GM12801 (cell line): Measurements from ENCODE around the gene NF1.

ENCODE experiments used
- TF ChIP-seq, protein P1 (sequence below): IDR thresholded peaks from one replicate; pipeline ENCODE4 v1.5.1; 2011; ENCODE audit warnings: control low read depth; ENCODE audit not compliant: insufficient read length; ENCODE audit errors: extremely low read depth

NF1 gene

DNA sequence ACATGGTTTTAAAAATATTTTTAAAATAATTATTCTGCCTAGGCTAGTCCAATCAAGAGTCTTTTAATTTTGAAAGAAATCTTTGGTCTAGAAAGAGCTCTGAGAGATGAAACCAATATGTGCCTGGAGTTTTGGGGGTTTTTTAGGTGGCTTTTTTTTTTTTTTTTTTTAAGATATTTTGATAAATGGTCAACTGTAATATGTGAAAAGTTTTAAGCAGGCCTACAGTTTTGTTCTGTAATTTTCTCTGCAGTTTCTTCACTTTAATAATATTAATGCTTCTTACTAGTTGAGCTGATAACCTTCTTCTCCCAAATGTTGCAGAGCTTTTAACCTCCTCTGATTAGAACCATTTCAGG is 157.2 kb downstream of the NF1 start:
- TF ChIP-seq, protein P1, sequence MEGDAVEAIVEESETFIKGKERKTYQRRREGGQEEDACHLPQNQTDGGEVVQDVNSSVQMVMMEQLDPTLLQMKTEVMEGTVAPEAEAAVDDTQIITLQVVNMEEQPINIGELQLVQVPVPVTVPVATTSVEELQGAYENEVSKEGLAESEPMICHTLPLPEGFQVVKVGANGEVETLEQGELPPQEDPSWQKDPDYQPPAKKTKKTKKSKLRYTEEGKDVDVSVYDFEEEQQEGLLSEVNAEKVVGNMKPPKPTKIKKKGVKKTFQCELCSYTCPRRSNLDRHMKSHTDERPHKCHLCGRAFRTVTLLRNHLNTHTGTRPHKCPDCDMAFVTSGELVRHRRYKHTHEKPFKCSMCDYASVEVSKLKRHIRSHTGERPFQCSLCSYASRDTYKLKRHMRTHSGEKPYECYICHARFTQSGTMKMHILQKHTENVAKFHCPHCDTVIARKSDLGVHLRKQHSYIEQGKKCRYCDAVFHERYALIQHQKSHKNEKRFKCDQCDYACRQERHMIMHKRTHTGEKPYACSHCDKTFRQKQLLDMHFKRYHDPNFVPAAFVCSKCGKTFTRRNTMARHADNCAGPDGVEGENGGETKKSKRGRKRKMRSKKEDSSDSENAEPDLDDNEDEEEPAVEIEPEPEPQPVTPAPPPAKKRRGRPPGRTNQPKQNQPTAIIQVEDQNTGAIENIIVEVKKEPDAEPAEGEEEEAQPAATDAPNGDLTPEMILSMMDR: no peak

DNA sequence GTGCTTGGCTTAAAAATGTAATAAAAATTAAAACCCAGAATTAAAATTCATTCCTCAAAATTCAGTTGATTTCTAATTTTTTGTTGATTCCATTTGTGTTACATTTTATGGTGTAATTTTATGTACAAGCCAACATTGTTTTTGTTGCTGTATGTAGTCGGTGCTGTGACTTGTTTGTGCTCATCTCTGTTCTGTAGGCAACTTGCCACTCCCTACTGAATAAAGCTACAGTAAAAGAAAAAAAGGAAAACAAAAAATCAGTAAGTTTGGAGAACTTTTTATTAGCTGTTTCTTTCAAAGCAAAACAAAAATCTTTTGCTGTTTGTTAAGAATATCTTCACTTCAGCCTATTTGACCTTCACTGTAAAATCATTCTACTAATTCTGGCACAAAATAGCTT is 158.0 kb downstream of the NF1 start:
- TF ChIP-seq, protein P1: no peak

DNA sequence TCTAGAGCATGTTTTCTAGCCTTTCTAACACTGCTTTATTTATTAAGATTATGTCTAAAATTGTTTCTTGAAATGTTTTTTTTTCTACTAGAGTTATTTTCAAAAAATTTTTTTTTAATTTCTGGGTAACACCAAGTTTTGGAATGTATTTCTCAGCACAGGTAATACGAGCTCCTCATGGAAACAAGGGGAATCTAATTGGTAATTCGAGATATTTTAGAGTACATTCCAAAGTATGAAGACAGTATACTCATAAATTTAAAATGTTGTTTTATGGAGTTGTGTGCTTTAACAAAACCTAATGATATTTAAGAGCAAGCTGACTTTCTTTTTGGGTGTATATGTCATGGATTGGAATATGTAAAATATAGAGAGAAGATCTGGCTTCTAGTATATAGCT is 159.9 kb downstream of the NF1 start:
- TF ChIP-seq, protein P1: no peak

DNA sequence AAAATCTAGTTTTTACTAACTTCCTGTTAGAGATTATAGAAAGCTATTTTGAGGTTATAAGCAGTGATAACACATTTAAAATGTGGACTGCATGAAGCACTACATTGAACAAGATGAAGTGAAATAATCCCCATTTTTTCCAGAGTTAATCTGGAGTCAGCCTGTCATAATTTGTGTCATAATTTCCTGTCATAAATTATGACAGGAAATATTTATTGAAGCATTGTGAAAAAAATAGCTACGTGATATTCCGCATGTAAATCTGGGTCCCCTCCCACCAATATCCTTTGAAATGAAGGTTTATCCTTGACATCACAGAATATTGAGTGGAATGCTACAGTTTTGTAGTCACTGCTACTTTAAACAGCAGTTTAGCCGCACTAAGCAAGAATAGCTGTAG is 162.2 kb downstream of the NF1 start:
- TF ChIP-seq, protein P1: no peak

DNA sequence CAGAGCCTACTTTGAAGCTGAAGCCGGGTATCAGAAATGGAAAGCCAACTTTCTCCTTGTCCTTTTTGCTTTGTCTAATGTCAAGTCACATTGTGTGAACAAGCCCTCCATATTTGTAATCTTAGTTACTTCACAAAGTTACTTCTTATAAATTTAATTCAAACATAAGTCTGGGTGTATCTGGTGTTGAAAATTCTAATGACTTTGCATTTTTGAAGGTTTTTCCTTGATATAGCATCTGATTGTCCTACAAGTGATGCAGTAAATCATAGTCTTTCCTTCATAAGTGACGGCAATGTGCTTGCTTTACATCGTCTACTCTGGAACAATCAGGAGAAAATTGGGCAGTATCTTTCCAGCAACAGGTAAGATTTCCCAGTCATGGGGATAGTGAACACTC is 165.4 kb downstream of the NF1 start:
- TF ChIP-seq, protein P1: no peak

DNA sequence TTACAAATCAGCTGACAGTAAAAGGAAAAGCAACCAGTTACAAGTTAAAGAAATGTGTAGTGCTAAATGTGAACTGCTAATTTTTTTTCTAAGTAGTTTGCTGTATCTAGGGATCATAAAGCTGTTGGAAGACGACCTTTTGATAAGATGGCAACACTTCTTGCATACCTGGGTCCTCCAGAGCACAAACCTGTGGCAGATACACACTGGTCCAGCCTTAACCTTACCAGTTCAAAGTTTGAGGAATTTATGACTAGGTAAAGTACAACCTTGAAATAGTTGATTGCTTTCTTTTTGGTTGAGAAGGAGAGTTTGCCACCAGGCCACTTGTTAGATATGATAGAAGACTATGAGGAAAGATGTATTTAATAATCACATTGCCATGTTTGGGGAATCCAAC is 166.8 kb downstream of the NF1 start:
- TF ChIP-seq, protein P1: no peak

DNA sequence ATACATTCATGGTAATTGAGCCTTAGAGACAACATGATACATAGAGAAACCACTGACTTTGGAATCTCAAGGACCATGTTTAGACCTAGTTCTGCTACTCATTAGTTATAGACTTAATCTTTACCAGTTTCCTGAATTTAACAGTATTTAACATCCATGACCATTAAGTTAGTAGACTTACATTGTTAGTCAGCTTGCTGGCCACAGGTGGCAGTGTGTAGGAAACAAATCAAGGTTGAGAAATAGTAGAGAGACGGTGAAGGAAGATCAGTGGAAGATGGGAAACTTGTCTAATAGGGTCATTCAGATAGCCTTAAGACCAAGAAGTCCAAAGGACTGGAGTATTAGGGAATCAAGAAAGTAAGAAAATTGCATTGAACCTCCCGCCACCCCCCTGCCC is 171.3 kb downstream of the NF1 start:
- TF ChIP-seq, protein P1: no peak

DNA sequence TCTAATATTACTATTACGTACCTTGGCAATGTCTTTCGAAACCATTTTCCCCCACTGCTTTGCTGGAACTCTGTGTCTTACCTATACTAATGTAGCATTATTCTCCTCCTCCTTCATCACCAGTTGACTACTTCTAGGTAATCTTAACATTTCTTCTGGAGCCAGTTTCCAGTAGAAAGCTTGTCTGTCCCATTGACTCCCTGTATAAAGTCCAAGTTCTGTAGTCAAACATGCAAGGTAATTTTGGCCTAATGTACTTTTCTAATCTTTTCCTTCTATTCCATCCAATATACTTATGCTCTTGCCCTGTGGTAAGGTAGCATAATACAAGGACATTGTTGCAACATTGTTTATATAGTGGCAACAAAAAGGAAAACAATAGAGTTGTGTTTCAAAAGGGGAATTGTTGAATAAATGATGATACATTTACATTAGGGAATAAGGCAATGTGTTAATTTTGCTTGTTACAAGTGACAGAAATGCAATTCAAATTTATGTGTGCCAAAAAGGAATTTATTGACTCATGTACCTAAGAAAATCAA is 174.3 kb downstream of the NF1 start:
- TF ChIP-seq, protein P1: no peak
